Right lobe of liver (tissue), 6 donors: Measurements from ENCODE around the gene SAYSD1. TPM values are rescaled to one million over a fixed set of nuclear protein-coding genes. Genes with fewer than 3 reads are reported as not detected.

Experiments
- ATAC-seq, 4 donors: fragments of 200-7000 bp; cut with Tn5 transposase; one replicate each; pipeline ENCODE4 v1.9.1; 2020; ENCODE audit warnings: mild to moderate bottlenecking in 4 of 4, moderate library complexity in 4 of 4
- DNase-seq, 3 donors: peaks; one replicate each; pipeline ENCODE4 v3.0.0-alpha.2; 2020
- H3K27ac ChIP-seq, 3 donors: fragments of 200-600 bp; one replicate each; pipeline ENCODE4 v1.8.0; 2022
- H3K27me3 ChIP-seq, 2 donors: fragments of 200-600 bp; one replicate each; pipeline ENCODE4 v1.8.0; 2022
- H3K36me3 ChIP-seq, 4 donors: fragments of 200-600 bp; sonication (generic) in 1 of 4; one replicate each; pipeline versions ENCODE4 v1.5.1 to v1.8.0; 2017 to 2022; ENCODE audit warnings: control low read depth in 1 of 4
- H3K4me1 ChIP-seq, 4 donors: fragments of 200-600 bp; sonication (generic) in 1 of 4; one replicate each; pipeline versions ENCODE4 v1.5.1 to v1.8.0; 2017 to 2022; ENCODE audit warnings: control low read depth in 1 of 4
- H3K4me3 ChIP-seq, 3 donors: fragments of 200-600 bp; one replicate each; pipeline ENCODE4 v1.8.0; 2022
- H3K9me3 ChIP-seq, 4 donors: fragments of 200-600 bp; sonication (generic) in 1 of 4; one replicate each; pipeline versions ENCODE4 v1.5.1 to v1.8.0; 2017 to 2022; ENCODE audit warnings: control low read depth in 1 of 4
- POLR2A ChIP-seq: fragments of 450-650 bp; IDR thresholded peaks from one replicate; pipeline ENCODE4 v1.6.1; 2017; ENCODE audit warnings: antibody characterized with exemption, mild to moderate bottlenecking
- WGBS: methylation state at CpG from one replicate; pipeline ENCODE4 v1.1.6; 2018; ENCODE audit warnings: low coverage, low lambda C conversion rate; ENCODE audit not compliant: insufficient coverage; ENCODE audit errors: missing lambda C conversion rate; 5-methylcytosine and 5-hydroxymethylcytosine counted together
- intact Hi-C, 2 donors: fragments of 100-400 bp; cut with DNase I; formaldehyde crosslinking; loops; one replicate each; pipeline versions ENCODE4 v1.11.2 to v1.14.1; 2022
- total RNA-seq, 6 experiments: library from RNA; depleted of rRNA in 2 of 6; stranded (reverse); fragments of >200 nt in 2 of 6; fragmentation: NEBNext Ultra II Directional in 3 of 6; extraction: Animal tissue kit (Norgen Biotek cat#: 25700) in 3 of 6; gene quantifications; one replicate each; pipeline versions ENCODE4 v1.1.0 to v1.2.4, GENCODE V29; 2016 to 2023
- TF ChIP-seq, protein P1 (sequence below), 4 donors: fragments of 200-600 bp in 3 of 4; fragments of 450-650 bp in 1 of 4; IDR thresholded peaks; one replicate each; pipeline versions ENCODE4 v1.5.1 to v1.8.0; 2016 to 2022; ENCODE audit warnings: antibody characterized with exemption in 4 of 4, mild to moderate bottlenecking in 2 of 4
- donor health status: DM: no; HTN: yes; CAD: no.
- donor health status: DM: no; HTN: no; CAD: no.
- donor health status: DM: no; HTN: no; CAD: no.
- donor health status: DM: no; HTN: yes; CAD: no.
- donor health status: DM: no; HTN: yes; CAD: no.

The SAYSD1 gene
- total RNA-seq, 6 experiments from 2014 or later: 4.3 to 9.3 (median 7.0) TPM

DNA sequence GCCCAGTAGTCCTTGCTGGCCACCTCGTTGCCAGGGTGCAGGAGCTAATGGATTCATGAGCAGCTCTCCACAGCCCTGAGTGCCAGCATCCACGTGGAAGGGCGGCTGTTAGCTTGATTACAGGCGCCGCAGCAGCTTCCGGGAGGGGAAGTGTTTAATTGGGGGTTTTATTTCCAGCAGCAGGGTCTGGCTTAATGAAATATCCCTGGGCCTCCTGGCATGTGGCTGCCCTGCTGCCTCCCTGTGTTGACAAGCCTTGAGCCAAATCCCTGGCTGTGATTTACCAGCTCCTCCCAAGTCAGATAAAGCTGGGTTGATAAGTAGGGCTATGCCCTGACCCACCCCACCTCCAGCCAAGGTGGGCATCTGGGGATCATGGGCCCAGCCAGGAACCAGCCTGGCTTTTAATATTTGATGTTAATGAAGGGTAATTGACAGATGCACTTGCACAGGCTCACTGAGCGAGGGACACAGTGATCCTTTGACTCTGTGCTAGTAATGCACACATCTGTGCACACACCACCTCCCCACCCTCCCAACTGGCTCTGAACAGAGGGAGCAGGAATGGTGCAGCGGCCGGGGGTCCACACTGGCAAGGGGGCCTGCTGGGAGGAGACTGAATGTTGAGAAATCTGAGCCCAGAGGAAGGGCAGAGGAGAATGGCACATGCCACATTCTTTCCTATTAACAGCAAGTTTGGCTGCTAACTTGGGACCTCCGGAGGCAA, 52.8 kb downstream of the SAYSD1 start:
- DNase-seq (no peak), ATAC-seq (no peak)
- no peak overlapping the region for H3K27ac ChIP-seq
- H3K4me3 ChIP-seq: no peak overlapping the region
- H3K4me1 ChIP-seq: no peaks in the 10 kb centered on the region
- WGBS: 37% methylated on average over 3 of the region's 10 CpGs
- H3K36me3 ChIP-seq: no peaks in the 10 kb centered on the region
- intact Hi-C loops: no loop called here
- H3K9me3 ChIP-seq: no peaks in the 10 kb centered on the region
- TF ChIP-seq POLR2A: no peak
- TF ChIP-seq, protein P1, sequence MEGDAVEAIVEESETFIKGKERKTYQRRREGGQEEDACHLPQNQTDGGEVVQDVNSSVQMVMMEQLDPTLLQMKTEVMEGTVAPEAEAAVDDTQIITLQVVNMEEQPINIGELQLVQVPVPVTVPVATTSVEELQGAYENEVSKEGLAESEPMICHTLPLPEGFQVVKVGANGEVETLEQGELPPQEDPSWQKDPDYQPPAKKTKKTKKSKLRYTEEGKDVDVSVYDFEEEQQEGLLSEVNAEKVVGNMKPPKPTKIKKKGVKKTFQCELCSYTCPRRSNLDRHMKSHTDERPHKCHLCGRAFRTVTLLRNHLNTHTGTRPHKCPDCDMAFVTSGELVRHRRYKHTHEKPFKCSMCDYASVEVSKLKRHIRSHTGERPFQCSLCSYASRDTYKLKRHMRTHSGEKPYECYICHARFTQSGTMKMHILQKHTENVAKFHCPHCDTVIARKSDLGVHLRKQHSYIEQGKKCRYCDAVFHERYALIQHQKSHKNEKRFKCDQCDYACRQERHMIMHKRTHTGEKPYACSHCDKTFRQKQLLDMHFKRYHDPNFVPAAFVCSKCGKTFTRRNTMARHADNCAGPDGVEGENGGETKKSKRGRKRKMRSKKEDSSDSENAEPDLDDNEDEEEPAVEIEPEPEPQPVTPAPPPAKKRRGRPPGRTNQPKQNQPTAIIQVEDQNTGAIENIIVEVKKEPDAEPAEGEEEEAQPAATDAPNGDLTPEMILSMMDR (IDR thresholded peaks at IDR 0.05): no peak
- no peaks in the 10 kb centered on the region for H3K27me3 ChIP-seq

DNA sequence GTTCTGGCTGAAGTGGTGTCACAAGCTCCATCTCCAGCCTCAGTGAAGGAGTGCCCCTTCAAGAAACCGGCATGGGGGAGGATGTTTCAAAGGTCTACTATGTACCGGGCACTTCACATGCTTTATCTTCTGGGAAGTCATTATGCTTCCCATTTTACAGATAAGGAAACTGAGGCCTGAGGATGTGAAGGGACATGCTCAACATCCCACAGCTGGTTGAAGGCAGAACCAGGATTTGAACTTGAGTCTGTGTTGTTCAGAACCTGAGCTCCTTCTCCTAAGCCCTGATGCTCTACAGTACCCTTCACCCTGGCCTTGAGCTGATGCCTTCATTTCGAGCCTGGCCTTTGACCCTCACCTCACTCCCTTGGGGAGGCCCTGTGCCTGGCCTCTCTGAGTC, 53.4 kb downstream of the SAYSD1 start:
- WGBS: 60% methylated on average over 1 of the region's 3 CpGs
- no peaks in the 10 kb centered on the region for H3K36me3 ChIP-seq
- no peaks in the 10 kb centered on the region for H3K4me1 ChIP-seq
- H3K9me3 ChIP-seq: no peaks in the 10 kb centered on the region
- H3K27ac ChIP-seq: no peak overlapping the region
- no peak overlapping the region for H3K4me3 ChIP-seq
- TF ChIP-seq, protein P1 (IDR thresholded peaks at IDR 0.05): no peak
- TF ChIP-seq POLR2A: no peak
- intact Hi-C loops: no loop called here
- ATAC-seq: no peak
- DNase-seq: no peak
- H3K27me3 ChIP-seq: no peaks in the 10 kb centered on the region

DNA sequence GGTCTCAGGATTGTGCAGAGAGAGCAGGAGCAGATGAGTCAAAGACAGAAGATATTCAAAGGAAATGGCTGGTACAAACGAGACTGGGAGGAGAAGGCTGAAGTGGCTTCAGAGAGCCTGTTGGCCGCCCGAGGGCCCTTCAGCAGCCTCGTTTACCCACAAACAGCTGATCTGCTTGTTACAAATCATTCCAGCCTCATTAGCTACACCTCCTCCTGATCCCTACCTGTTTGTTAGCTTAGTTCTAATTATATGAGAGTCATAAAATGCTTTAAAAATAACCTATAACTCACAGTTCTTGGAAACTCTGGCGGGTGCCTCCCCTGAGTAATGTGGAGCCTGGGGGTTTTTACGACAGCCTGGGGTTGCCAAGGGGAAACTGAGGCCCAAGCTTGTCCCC, 53.8 kb downstream of the SAYSD1 start:
- no peaks in the 10 kb centered on the region for H3K27me3 ChIP-seq
- no peak overlapping the region for H3K27ac ChIP-seq
- no peaks in the 10 kb centered on the region for H3K36me3 ChIP-seq
- no peak overlapping the region for H3K4me3 ChIP-seq
- no peak for TF ChIP-seq POLR2A
- TF ChIP-seq, protein P1 (IDR thresholded peaks at IDR 0.05): no peak
- H3K4me1 ChIP-seq: no peaks in the 10 kb centered on the region
- H3K9me3 ChIP-seq: no peaks in the 10 kb centered on the region
- no peak for DNase-seq
- ATAC-seq: no peak
- intact Hi-C loops: no loop called here
- WGBS: 41% methylated on average over 6 of the region's 6 CpGs

DNA sequence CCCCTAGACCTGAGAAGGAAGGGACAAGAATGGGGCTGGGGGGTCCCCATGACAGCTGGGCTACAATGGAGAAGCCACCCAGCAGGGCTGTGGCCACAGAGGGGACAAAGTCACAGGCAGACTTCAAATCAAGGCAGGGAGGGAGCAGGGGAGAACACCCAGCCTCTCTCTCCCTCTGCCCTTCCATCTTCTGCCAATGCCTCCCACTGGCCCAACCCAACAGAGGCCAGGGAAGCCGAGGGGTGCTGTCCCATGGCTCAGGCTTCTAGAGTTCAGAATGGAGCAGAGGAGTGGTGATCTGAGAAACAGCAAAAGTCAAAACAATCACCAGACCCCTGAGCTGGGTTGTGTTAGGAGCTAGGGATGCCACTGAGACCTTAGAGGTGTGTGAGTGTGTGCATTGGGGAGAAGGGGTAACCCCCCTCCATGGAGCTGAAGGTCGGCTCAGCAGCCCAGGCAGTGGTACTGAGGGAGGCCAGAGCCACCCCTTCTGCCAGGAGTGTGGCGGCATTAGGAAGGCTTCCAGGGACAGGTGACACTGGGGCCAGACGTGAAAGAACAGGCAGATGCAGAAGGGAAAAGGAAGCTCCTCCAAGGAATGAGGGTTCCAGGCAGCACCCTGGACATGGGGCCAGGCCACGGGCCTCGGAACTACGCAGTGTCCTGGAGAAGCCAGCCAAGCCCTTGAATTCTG, 54.4 kb downstream of the SAYSD1 start:
- WGBS: 83% methylated on average over 3 of the region's 7 CpGs
- no peak for ATAC-seq
- no peak for DNase-seq
- no peaks in the 10 kb centered on the region for H3K4me1 ChIP-seq
- no peaks in the 10 kb centered on the region for H3K9me3 ChIP-seq
- H3K27ac ChIP-seq: no peak overlapping the region
- H3K27me3 ChIP-seq: no peaks in the 10 kb centered on the region
- intact Hi-C loops: no loop called here
- no peaks in the 10 kb centered on the region for H3K36me3 ChIP-seq
- no peak overlapping the region for H3K4me3 ChIP-seq
- TF ChIP-seq POLR2A: no peak
- TF ChIP-seq, protein P1 (IDR thresholded peaks at IDR 0.05): no peak
